H1 (cell line): ENCODE measurements around the gene MORF4L1. TPM values are rescaled to one million over a fixed set of nuclear protein-coding genes. Genes with fewer than 3 reads are reported as not detected.

Experiments used
- CTCF ChIA-PET: fragments of 300-600 bp; sonication (Branson Sonifier 250); formaldehyde crosslinking; loops from one replicate; lab custom pipeline; 2021; ENCODE audit not compliant: partially characterized antibody; lab: Charles Lee
- POLR2A ChIA-PET: fragments of 300-600 bp; sonication (Branson Sonifier 250); formaldehyde crosslinking; loops from one replicate; lab custom pipeline; 2021; ENCODE audit warnings: inconsistent platforms; ENCODE audit not compliant: partially characterized antibody; lab: Charles Lee
- DNase-seq, 2 experiments: peaks; one replicate each; pipeline versions ENCODE4 v3.0.0 to v3.0.0-alpha.2; 2010 to 2022; ENCODE audit warnings: low spot score in 2 of 2, low read depth in 1 of 2, mixed read lengths in 1 of 2
- FAIRE-seq: peaks from 2 replicates; lab custom pipeline; 2011; peaks lifted over from hg19 to GRCh38; lab: Jason Lieb, UNC
- H2AFZ ChIP-seq: 2 replicates; pipeline ENCODE4 v1.8.1; 2012; ENCODE audit warnings: low read length, inconsistent platforms
- H2AK5ac ChIP-seq: 2 replicates; pipeline ENCODE4 v1.6.1; 2013; ENCODE audit warnings: low read depth, low read length
- H2BK120ac ChIP-seq: replicated peaks from 2 replicates; pipeline ENCODE3; 2013; ENCODE audit warnings: low read depth, low read length, inconsistent platforms
- H2BK12ac ChIP-seq: 2 replicates; pipeline ENCODE4 v1.6.1; 2013; ENCODE audit warnings: low read depth, low read length
- H2BK15ac ChIP-seq: 2 replicates; pipeline ENCODE4 v1.6.1; 2013; ENCODE audit warnings: low read length
- H2BK20ac ChIP-seq: 2 replicates; pipeline ENCODE4 v1.6.1; 2013; ENCODE audit warnings: low read length
- H2BK5ac ChIP-seq: 2 replicates; pipeline ENCODE4 v1.6.1; 2013; ENCODE audit warnings: low read depth, low read length
- H3K14ac ChIP-seq: 2 replicates; pipeline ENCODE4 v1.6.1; 2013; ENCODE audit warnings: inconsistent platforms; ENCODE audit not compliant: insufficient read length
- H3K18ac ChIP-seq: 2 replicates; pipeline ENCODE4 v1.6.1; 2013; ENCODE audit warnings: low read length; ENCODE audit errors: extremely low read depth
- H3K23ac ChIP-seq: 2 replicates; pipeline ENCODE4 v1.6.1; 2013; ENCODE audit warnings: inconsistent platforms; ENCODE audit not compliant: insufficient read length
- H3K23me2 ChIP-seq: 2 replicates; pipeline ENCODE4 v1.6.1; 2013; ENCODE audit warnings: low read depth, low read length
- H3K27ac ChIP-seq: 2 replicates; pipeline ENCODE4 v1.6.1; 2011; ENCODE audit warnings: low read depth, low read length, inconsistent platforms
- H3K27me3 ChIP-seq, 4 experiments: replicated peaks in 1 of 4; 1 replicate in 1 of 4; 2 replicates in 3 of 4; pipeline versions ENCODE4 v1.6.1 to v1.8.1; 2011 to 2013; ENCODE audit warnings: low read length in 3 of 4, mild to moderate bottlenecking in 3 of 4, inconsistent platforms in 2 of 4, mixed read lengths in 2 of 4, moderate library complexity in 1 of 4; ENCODE audit not compliant: control insufficient read depth in 3 of 4, insufficient read depth in 3 of 4; ENCODE audit errors: extremely low read depth in 1 of 4
- H3K36me3 ChIP-seq, 4 experiments: 2 replicates each; pipeline versions ENCODE4 v1.6.1 to v1.8.1; 2011 to 2013; ENCODE audit warnings: mild to moderate bottlenecking in 4 of 4, low read length in 3 of 4, moderate library complexity in 2 of 4, control low read depth in 1 of 4, inconsistent platforms in 1 of 4; ENCODE audit not compliant: insufficient read depth in 4 of 4, control insufficient read depth in 2 of 4
- H3K4ac ChIP-seq: replicated peaks from 2 replicates; pipeline ENCODE3; 2013; ENCODE audit warnings: low read length, low read depth, mixed read lengths, inconsistent platforms; ENCODE audit not compliant: insufficient read length
- H3K4me1 ChIP-seq, 4 experiments: replicated peaks in 1 of 4; 1 replicate in 1 of 4; 2 replicates in 3 of 4; pipeline versions ENCODE4 v1.6.1 to v1.8.1; 2011 to 2013; ENCODE audit warnings: low read length in 3 of 4, inconsistent platforms in 2 of 4, mixed read lengths in 1 of 4; ENCODE audit not compliant: insufficient read depth in 4 of 4, control insufficient read depth in 3 of 4
- H3K4me2 ChIP-seq, 2 experiments: 2 replicates each; pipeline versions ENCODE4 v1.6.1 to v1.8.1; 2011 to 2013; ENCODE audit warnings: low read depth in 2 of 2, low read length in 2 of 2, control low read depth in 1 of 2, inconsistent platforms in 1 of 2, mild to moderate bottlenecking in 1 of 2; ENCODE audit not compliant: insufficient read depth in 1 of 2
- H3K4me3 ChIP-seq, 4 experiments: fragments of 200-600, 300-600 bp in 1 of 4; sonication (generic), shearing (Covaris generic), sonication (Bioruptor Twin) in 1 of 4; 2 replicates each; pipeline versions ENCODE4 v1.5.1 to v1.8.1; 2011 to 2016; ENCODE audit warnings: low read length in 4 of 4, low read depth in 3 of 4, control low read depth in 2 of 4, inconsistent platforms in 2 of 4, mild to moderate bottlenecking in 2 of 4, mixed read lengths in 1 of 4, moderate library complexity in 1 of 4; ENCODE audit not compliant: insufficient read depth in 2 of 4; ENCODE audit errors: extremely low read depth in 1 of 4
- H3K56ac ChIP-seq: replicated peaks from 2 replicates; pipeline ENCODE3; 2013; ENCODE audit warnings: low read depth, mild to moderate bottlenecking, mixed read lengths, low read length, inconsistent platforms; ENCODE audit not compliant: insufficient read length
- H3K79me1 ChIP-seq: 2 replicates; pipeline ENCODE4 v1.6.1; 2013; ENCODE audit warnings: low read depth, low read length, control low read depth
- H3K79me2 ChIP-seq, 2 experiments: 2 replicates each; pipeline versions ENCODE4 v1.6.1 to v1.8.1; 2012 to 2013; ENCODE audit warnings: low read length in 2 of 2, mild to moderate bottlenecking in 2 of 2, inconsistent platforms in 1 of 2; ENCODE audit not compliant: insufficient read depth in 2 of 2, control insufficient read depth in 1 of 2
- H3K9ac ChIP-seq, 4 experiments: replicated peaks in 1 of 4; 1 replicate in 1 of 4; 2 replicates in 3 of 4; pipeline versions ENCODE4 v1.6.1 to v1.8.1; 2011 to 2013; ENCODE audit warnings: low read depth in 3 of 4, low read length in 3 of 4, control low read depth in 2 of 4, mild to moderate bottlenecking in 2 of 4, moderate library complexity in 2 of 4, inconsistent platforms in 1 of 4; ENCODE audit errors: extremely low read depth in 1 of 4
- H3K9me3 ChIP-seq, 2 experiments: 2 replicates each; pipeline versions ENCODE4 v1.6.1 to v1.8.1; 2012 to 2013; ENCODE audit warnings: mild to moderate bottlenecking in 2 of 2, moderate library complexity in 2 of 2, control low read depth in 1 of 2, inconsistent platforms in 1 of 2, low read depth in 1 of 2, low read length in 1 of 2, mixed read lengths in 1 of 2; ENCODE audit not compliant: insufficient read depth in 2 of 2
- H4K20me1 ChIP-seq, 2 experiments: replicated peaks in 1 of 2; 2 replicates each; pipeline versions ENCODE3 to v1.8.1; 2011 to 2013; ENCODE audit warnings: inconsistent platforms in 2 of 2, low read length in 2 of 2, mild to moderate bottlenecking in 1 of 2; ENCODE audit not compliant: insufficient read depth in 2 of 2, control insufficient read depth in 1 of 2
- H4K5ac ChIP-seq: 2 replicates; pipeline ENCODE4 v1.6.1; 2013; ENCODE audit warnings: low read length, low read depth, mixed read lengths, inconsistent platforms; ENCODE audit not compliant: insufficient read length
- H4K8ac ChIP-seq: 2 replicates; pipeline ENCODE4 v1.8.0; 2013; ENCODE audit warnings: mild to moderate bottlenecking, moderate library complexity, low read length, inconsistent platforms; ENCODE audit not compliant: insufficient read depth; ENCODE audit errors: extremely low read depth
- H4K91ac ChIP-seq: replicated peaks from 2 replicates; pipeline ENCODE3; 2013; ENCODE audit warnings: low read length, mixed read lengths, inconsistent platforms; ENCODE audit not compliant: insufficient read length
- EZH2 ChIP-seq: fragments of 200-600 bp; sonication (generic); IDR thresholded peaks from 2 replicates; pipeline ENCODE4 v1.7.1; 2012; ENCODE audit warnings: low read depth, mild to moderate bottlenecking, moderate library complexity, low read length, inconsistent platforms; ENCODE audit not compliant: severe bottlenecking
- FOSL1 ChIP-seq: IDR thresholded peaks from 2 replicates; pipeline ENCODE4 v1.6.1; 2011; ENCODE audit warnings: mild to moderate bottlenecking, low read depth, low read length, moderate library complexity; ENCODE audit not compliant: insufficient read depth
- KDM1A ChIP-seq: fragments of 200-600, 300-600 bp; sonication (generic); IDR thresholded peaks from 2 replicates; pipeline ENCODE4 v1.7.1; 2016; ENCODE audit warnings: mild to moderate bottlenecking, low read length, borderline replicate concordance
- NANOG ChIP-seq: IDR thresholded peaks from 2 replicates; pipeline ENCODE4 v1.6.1; 2011; ENCODE audit warnings: low read length, low read depth, mild to moderate bottlenecking, inconsistent platforms; ENCODE audit not compliant: insufficient read depth, poor library complexity, severe bottlenecking
- POLR2AphosphoS5 ChIP-seq: IDR thresholded peaks from 2 replicates; pipeline ENCODE4 v1.6.1; 2011; ENCODE audit warnings: low read depth, low read length
- RBBP5 ChIP-seq: IDR thresholded peaks from 2 replicates; pipeline ENCODE4 v1.7.1; 2012; ENCODE audit warnings: low read depth, mild to moderate bottlenecking, inconsistent platforms, low read length, moderate library complexity, borderline replicate concordance
- RXRA ChIP-seq: IDR thresholded peaks from 2 replicates; pipeline ENCODE4 v1.6.1; 2011; ENCODE audit warnings: low read depth, mild to moderate bottlenecking, low read length, moderate library complexity; ENCODE audit not compliant: insufficient read depth
- SP1 ChIP-seq: IDR thresholded peaks from 2 replicates; pipeline ENCODE4 v1.6.1; 2011; ENCODE audit warnings: low read depth, low read length
- WGBS, 2 experiments: shearing (Covaris generic) in 1 of 2; methylation state at CpG; one replicate each; pipeline versions ENCODE4 v1.1.6 to v1.1.7; 2013 to 2015; ENCODE audit warnings: low lambda C conversion rate in 2 of 2, mixed read lengths in 2 of 2, inconsistent platforms in 1 of 2, low coverage in 1 of 2, missing lambda C conversion rate in 1 of 2; ENCODE audit not compliant: insufficient replicate concordance in 2 of 2, insufficient coverage in 1 of 2, insufficient read length in 1 of 2; ENCODE audit errors: extremely low coverage in 1 of 2, missing lambda C conversion rate in 1 of 2; 5-methylcytosine and 5-hydroxymethylcytosine counted together
- polyA plus RNA-seq, 7 experiments: library from polyadenylated mRNA; depleted of rRNA in 3 of 7; stranded (reverse) in 5 of 7; unstranded in 2 of 7; fragments of >200 nt in 5 of 7; fragments of 200-250 nt in 2 of 7; gene quantifications; 1 replicate in 5 of 7; 2 replicates in 1 of 7; 4 replicates in 1 of 7; pipeline versions ENCODE4 v1.2.1 to v1.2.3, GENCODE V29; 2011 to 2013; ENCODE audit warnings: missing spikeins in 2 of 7, mixed read lengths in 2 of 7
- total RNA-seq: library from RNA; stranded (reverse); fragmentation: NEBNext Ultra II Directional; extraction: Animal tissue kit (Norgen Biotek cat#: 25700); gene quantifications from 2 replicates; pipeline ENCODE4 v1.2.1, GENCODE V29; 2021
- TF ChIP-seq, protein P1 (sequence below): IDR thresholded peaks from 2 replicates; pipeline ENCODE4 v1.6.1; 2011; ENCODE audit warnings: low read depth, mild to moderate bottlenecking, low read length; ENCODE audit not compliant: insufficient read depth
- TF ChIP-seq, protein P2 (sequence below): IDR thresholded peaks from 2 replicates; pipeline ENCODE4 v1.6.1; 2012; ENCODE audit warnings: low read length, inconsistent platforms

Gene MORF4L1
- total and polyA plus RNA-seq, 2 of the 8 experiments (the other 6 are each of a cell fraction or from before 2014, with no cell fraction given): 260 to 533 TPM

DNA sequence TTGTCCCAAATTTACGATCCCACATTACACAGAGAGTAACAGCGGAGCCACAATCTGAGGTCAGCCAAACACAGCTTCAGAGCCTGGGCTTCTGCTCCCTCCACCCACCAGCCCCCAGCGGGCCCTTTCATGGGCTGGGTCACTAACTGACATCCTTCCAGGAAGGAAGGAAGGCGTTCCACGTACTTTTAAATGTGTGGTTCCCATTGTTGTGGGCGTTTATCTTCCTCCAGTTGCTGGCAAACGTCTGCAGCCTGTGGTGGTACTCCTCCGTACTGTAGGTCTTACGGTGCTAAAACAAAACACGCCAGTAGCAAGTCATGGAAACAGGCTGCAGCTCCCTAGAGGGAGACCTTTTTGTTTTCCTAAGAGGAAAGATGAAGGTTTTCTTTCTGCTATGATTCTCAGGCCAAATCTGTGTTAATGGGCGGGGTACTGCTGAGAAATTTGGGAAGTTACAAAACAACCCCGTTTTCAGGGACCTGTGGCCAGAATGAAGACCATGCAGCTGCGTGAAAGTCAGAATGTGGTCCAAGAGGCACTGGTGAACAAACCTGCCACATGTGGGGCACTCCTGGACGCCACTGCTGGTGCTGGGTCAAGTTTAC, 64.5 kb downstream of the MORF4L1 start:
- no peak overlapping the region for H2BK20ac ChIP-seq
- H2BK15ac ChIP-seq: no peak overlapping the region
- H4K8ac ChIP-seq: no peak overlapping the region
- H3K79me1 ChIP-seq: no peaks in the 10 kb centered on the region
- ChIA-PET CTCF (interaction anchor here (1.3 to 1.5 kb wide), 2 partner anchors 23 to 42 kb away, joined by 3 to 6 read pairs; no protein-coding TSS in a partner anchor), POLR2A (interaction anchor here (1.5 kb wide), 1 partner anchor 11 kb away, joined by 4 read pairs; no protein-coding TSS in a partner anchor)
- H3K27ac ChIP-seq: no peak overlapping the region
- no peak for FAIRE-seq
- H2AFZ ChIP-seq: no peak overlapping the region
- H4K20me1 ChIP-seq: no peaks in the 10 kb centered on the region
- no peak overlapping the region for H4K91ac ChIP-seq
- H3K9me3 ChIP-seq: no peaks in the 10 kb centered on the region
- no peak overlapping the region for H3K4me3 ChIP-seq
- H3K36me3 ChIP-seq: peaks cover 0 to 6% (median 0%) of the 10 kb centered on the region in 4 experiments; a peak in 2 of 8 replicates
- no peak overlapping the region for H2AK5ac ChIP-seq
- H4K5ac ChIP-seq: no peak overlapping the region
- no peaks in the 10 kb centered on the region for H3K23me2 ChIP-seq
- no peak overlapping the region for H3K4me2 ChIP-seq
- H3K23ac ChIP-seq: no peak overlapping the region
- no peak overlapping the region for H3K4ac ChIP-seq
- no peaks in the 10 kb centered on the region for H3K79me2 ChIP-seq
- H3K27me3 ChIP-seq: no peaks in the 10 kb centered on the region
- no peak overlapping the region for H2BK5ac ChIP-seq
- H2BK12ac ChIP-seq: no peak overlapping the region
- DNase-seq: no peak
- no peak overlapping the region for H3K9ac ChIP-seq
- H3K56ac ChIP-seq: no peak overlapping the region
- no peak overlapping the region for H3K18ac ChIP-seq
- WGBS, 2 experiments: 87% methylated on average over 14 of the region's 14 CpGs; no CpG with 5 or more reads in 1 of the 2 experiments
- H3K4me1 ChIP-seq: no peaks in the 10 kb centered on the region
- no peak overlapping the region for H2BK120ac ChIP-seq
- no peak overlapping the region for H3K14ac ChIP-seq
- TF ChIP-seq RXRA: no peak
- no peak for TF ChIP-seq KDM1A
- no peak for TF ChIP-seq RBBP5
- no peak for TF ChIP-seq NANOG
- TF ChIP-seq FOSL1: no peak
- TF ChIP-seq, protein P1, sequence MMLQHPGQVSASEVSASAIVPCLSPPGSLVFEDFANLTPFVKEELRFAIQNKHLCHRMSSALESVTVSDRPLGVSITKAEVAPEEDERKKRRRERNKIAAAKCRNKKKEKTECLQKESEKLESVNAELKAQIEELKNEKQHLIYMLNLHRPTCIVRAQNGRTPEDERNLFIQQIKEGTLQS: no peak
- no peak for TF ChIP-seq EZH2
- no peak for TF ChIP-seq SP1
- TF ChIP-seq POLR2AphosphoS5: no peak
- TF ChIP-seq, protein P2, sequence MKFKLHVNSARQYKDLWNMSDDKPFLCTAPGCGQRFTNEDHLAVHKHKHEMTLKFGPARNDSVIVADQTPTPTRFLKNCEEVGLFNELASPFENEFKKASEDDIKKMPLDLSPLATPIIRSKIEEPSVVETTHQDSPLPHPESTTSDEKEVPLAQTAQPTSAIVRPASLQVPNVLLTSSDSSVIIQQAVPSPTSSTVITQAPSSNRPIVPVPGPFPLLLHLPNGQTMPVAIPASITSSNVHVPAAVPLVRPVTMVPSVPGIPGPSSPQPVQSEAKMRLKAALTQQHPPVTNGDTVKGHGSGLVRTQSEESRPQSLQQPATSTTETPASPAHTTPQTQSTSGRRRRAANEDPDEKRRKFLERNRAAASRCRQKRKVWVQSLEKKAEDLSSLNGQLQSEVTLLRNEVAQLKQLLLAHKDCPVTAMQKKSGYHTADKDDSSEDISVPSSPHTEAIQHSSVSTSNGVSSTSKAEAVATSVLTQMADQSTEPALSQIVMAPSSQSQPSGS: no peak
